Stimulated activated CD8-positive, alpha-beta memory T cell treated with anti-CD3 and anti-CD28 coated beads, Interleukin-2, amount 100 ng/mL, for 48 hours (primary cell): ENCODE results near the gene EXOC3L1.

Experiments used
- DNase-seq, 2 donors: peaks; one replicate each; pipeline ENCODE4 v3.0.0-alpha.2; 2020; ENCODE audit warnings: low read depth in 2 of 2

The EXOC3L1 gene

DNA sequence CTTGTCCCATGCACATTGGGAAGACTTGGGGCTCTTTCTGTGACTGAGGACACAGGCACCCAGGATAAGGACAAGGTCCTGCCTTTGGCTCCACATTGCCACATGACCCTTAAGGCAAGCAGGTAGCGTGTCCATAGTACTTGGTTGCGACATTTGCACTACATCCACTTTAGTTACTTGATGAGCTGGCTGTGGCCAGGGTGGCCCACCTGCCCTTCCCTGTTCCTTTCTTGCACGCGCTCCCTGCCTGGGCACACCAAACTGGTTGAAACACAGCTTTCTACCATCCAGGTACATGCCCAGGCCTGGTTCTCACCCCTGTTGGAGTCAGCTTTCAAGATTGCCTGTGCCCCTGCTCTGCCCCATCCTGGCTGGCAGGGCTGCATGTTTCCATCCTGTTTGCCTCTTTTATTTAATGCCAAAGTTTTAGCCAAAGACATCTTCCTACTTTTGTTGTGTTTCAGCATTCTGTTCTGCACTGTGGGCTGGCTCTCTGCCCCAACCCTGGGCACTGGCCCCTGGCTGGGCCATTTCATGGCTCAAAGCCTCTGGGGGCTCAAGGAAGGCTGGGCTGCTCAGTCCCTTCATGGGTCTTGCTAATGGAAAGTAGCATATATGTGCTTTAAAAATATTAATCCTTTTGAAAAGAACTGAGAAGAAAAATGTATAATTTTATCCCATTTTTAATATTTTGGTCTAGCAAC, 42.3 kb downstream of the EXOC3L1 start:
- no peak for DNase-seq

DNA sequence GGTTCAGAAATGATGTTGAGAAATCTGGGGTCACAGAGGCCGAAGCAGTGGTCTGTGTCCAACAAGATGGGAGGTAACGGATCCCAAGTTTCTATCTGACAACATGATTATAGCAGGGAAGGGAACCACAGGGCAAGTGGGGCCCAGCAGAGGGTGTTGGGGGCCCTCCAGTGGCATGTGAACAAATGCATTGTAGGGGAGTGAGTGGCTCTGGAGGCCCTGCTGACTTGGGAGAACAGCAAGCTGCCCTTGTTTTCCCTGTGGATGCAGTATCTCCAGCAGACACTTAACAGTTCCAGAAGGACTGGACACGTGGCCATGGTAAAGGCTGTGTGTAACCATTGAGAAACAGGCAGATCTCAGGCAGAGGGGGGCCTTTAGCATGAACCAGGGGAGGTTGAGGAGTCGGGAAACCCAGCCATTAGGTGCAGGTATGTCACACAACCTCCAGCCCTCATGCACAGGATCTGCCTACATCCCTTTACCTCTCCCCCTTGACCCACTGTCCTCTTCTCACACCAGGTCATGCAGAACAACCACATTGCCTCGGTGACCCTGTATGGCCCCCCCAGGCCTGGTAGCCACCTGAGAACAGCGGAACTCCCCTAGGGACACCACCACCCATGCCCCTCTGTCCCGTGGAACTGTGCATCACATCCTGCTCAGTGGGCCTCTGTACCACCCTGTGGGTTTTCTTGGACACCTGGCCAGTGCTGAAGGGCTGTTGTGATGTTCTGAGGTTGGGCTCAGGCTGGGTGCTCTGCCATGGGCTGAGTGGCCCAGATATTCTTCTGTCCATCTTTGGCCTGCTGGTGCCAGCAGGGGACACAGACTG, 43.2 kb downstream of the EXOC3L1 start:
- DNase-seq = no peak

DNA sequence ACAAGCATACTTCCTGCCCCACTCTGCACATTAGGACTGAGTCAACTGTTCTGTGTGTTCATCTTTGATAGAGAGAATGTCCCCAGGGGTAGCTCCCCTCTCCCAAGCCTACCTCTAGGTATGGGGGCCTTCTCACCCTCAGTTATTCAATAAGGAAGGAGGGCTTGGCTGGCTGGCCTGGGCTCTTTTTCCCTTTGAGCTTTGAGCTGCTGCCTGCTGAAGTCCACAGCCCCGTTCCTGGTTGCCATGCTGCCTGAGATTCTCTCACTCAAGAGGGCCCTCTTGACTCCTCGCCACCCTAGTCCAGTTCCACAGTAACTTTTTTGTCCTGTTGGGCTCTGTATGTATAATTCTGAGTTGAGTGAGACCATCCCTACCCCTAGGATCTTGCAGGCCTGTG, 44.2 kb downstream of the EXOC3L1 start:
- no peak for DNase-seq

DNA sequence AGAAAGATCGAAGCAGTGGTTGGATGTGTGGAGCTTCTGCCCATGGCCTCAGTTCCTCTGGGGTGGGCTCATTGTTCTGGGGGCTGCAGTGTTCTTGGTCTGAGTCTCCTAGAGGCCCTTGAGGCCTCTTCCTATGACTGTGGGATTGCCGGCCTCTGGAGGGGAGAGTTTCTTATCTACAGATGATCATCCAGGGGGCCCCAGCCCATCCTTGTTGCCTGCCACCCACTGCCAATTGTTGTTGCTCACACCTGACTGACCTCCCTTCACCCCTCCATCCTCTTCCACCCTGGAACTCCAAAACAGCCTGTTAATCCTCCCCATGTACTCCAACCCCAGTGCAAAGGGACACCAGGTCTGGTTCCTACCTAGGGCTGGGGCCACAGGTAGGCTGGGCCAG, 45.0 kb downstream of the EXOC3L1 start:
- no peak for DNase-seq

DNA sequence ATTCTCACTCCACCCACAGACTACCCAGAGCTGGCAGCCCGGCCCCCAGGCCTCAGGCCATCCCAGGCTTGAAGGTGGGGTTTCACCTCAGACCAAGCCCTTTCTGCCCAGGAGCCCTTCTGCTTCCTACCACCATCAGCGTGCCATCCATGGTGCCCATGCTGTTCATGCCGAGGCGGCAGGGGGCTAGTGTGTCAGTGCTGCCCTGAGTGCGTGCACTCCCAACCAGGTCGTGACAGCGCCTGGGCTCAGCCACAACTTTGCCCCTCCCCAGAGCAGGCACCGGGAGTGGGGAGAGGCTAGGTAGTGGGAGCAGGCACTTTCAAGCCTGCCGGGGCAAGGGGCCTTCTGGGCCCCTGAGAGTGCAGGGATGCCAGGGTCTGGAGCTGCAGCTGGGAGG, 47.6 kb downstream of the EXOC3L1 start:
- DNase-seq = no peak

DNA sequence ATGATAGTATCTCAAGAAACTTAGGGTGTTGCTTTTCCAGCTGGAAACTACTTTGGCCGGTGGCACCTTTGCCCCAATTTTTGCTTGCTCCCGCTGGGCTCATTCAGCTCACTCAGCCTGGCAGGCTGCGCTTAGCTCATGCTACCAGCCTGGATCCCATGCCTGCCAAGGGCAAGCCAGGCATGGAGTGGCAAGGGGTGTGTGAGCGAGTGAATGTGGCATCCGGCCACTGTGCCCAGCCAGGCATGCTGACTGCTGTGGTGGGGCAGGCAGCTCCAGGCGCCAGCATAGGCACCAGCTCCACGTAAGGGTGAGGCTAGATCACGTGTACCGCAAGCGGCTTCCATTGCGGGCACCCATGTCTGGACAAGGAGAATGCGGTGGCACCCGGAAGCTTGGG, 48.5 kb downstream of the EXOC3L1 start:
- DNase-seq = no peak

DNA sequence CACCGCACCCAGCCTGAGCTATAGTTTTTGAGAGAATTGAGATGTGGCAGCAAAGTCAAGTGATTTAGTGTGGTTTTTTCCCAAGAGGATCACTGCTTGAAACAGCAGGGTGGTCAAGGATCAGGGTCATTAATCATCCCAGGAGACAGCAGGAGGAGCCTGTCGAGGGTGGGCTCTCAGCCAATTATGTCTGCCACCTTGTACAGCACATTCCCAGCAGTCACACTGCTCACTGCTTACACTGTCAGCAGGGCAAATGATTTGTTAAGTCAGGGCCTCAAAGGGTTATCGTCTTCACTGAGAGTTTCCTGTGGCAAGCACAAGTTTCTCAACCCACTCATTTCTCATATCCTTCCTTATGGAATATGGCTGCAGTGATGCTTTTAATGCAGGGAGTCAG, 52.3 kb downstream of the EXOC3L1 start:
- no peak for DNase-seq
